Ishikawa (cell line): ENCODE measurements around the gene ITCH.

Experiments
- EP300 ChIP-seq: IDR thresholded peaks from 2 replicates; pipeline ENCODE4 v1.6.1; 2012; ENCODE audit warnings: borderline replicate concordance
- MAX ChIP-seq: IDR thresholded peaks from 2 replicates; pipeline ENCODE4 v1.6.1; 2012
- RAD21 ChIP-seq: IDR thresholded peaks from 2 replicates; pipeline ENCODE4 v1.6.1; 2012; ENCODE audit warnings: low read depth
- REST ChIP-seq: IDR thresholded peaks from 2 replicates; pipeline ENCODE4 v1.6.1; 2012; ENCODE audit warnings: low read depth, mild to moderate bottlenecking
- TAF1 ChIP-seq: IDR thresholded peaks from 2 replicates; pipeline ENCODE4 v1.6.1; 2012; ENCODE audit warnings: low read depth, mild to moderate bottlenecking
- TEAD4 ChIP-seq: IDR thresholded peaks from 2 replicates; pipeline ENCODE4 v1.6.1; 2012
- YY1 ChIP-seq: IDR thresholded peaks from 2 replicates; pipeline ENCODE4 v1.6.1; 2012; ENCODE audit warnings: low read depth
- ZBTB7A ChIP-seq: IDR thresholded peaks from 2 replicates; pipeline ENCODE4 v1.6.1; 2012; ENCODE audit warnings: low read depth

GRCh38 chr20:34540596-34541263 is 177.7 kb downstream of the ITCH start:
- no peak for TF ChIP-seq EP300
- no peak for TF ChIP-seq TAF1
- TF ChIP-seq TEAD4: no peak
- TF ChIP-seq ZBTB7A: no peak
- TF ChIP-seq YY1: no peak
- TF ChIP-seq REST: no peak
- TF ChIP-seq MAX: no peak
- no peak for TF ChIP-seq RAD21
